ENCODE measurements around the gene LRRC4B.

Gene LRRC4B

DNA sequence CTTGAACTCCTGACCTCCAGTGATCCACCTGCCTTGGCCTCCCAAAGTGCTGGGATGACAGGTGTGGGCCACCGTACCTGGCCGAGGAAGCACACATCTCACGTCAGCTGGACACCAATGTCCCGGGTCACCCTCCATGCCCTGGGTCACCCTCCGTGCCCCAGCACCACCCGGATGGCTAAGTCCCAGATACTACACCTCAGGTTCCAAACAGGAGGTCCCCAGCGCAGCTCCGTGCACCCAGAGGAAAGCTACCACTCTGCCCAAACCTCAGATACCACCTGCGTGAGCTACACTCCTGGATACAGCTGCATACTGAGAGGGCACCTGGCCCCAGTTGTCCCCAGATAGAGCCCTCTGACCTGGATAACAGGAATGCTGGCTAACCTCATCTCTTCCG lies 14.0 kb downstream of the LRRC4B start:
- no peak overlapping the region for H3K27ac ChIP-seq
- no peak for TF ChIP-seq ZFX (IDR thresholded peaks at IDR 0.05)
- TF ChIP-seq, protein P1, sequence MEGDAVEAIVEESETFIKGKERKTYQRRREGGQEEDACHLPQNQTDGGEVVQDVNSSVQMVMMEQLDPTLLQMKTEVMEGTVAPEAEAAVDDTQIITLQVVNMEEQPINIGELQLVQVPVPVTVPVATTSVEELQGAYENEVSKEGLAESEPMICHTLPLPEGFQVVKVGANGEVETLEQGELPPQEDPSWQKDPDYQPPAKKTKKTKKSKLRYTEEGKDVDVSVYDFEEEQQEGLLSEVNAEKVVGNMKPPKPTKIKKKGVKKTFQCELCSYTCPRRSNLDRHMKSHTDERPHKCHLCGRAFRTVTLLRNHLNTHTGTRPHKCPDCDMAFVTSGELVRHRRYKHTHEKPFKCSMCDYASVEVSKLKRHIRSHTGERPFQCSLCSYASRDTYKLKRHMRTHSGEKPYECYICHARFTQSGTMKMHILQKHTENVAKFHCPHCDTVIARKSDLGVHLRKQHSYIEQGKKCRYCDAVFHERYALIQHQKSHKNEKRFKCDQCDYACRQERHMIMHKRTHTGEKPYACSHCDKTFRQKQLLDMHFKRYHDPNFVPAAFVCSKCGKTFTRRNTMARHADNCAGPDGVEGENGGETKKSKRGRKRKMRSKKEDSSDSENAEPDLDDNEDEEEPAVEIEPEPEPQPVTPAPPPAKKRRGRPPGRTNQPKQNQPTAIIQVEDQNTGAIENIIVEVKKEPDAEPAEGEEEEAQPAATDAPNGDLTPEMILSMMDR (conservative IDR thresholded peaks at IDR 0.05) = no peak

DNA sequence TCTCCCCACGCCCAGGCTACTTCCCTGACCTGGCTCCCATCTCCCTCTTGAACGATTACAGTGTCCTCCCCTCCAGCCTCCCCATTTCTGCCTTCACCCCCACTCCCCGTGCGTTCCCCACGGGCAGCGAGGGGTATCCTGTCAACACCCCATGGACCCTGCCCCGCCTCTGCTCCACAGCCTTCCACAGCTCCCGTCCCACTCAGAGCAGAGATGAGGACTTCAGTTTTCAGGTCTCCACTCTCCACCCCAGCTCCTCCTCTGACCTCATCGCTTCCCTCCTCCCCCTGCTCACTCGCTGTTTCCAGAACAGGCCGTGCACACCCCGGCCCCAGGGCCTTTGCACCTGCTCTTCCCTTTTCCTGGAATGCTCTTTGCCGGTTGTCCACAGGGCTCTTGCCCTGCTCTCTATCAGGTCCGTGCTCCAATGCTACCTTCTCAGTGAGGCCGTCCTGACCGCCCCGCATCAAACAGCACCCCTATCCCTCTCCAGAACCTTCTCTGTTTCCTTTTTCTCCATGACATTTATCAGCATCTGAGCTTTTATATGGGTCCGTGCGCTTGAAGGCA lies 15.0 kb downstream of the LRRC4B start:
- TF ChIP-seq ZFX (IDR thresholded peaks at IDR 0.05) = no peak
- TF ChIP-seq, protein P1 (conservative IDR thresholded peaks at IDR 0.05) = no peak
- H3K27ac ChIP-seq = no peak overlapping the region

DNA sequence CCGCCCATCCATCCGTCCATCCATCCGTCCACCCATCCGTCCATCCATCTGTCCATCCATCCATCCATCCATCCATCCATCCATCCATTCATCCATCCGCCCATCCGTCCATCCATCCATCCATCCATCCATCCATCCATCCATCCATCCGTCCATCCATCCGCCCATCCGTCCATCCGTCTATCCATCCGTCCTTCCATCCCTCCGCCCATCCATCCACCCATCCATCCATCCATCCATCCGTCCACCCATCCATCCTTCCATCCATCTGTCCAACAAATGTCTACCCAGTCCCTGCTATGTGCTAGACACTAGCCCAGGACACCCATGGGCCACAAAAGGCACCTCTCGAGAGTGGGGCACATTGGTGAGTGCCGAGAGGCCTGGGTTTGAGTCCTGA lies 15.7 kb downstream of the LRRC4B start:
- TF ChIP-seq, protein P1 (conservative IDR thresholded peaks at IDR 0.05) = no peak
- no peak for TF ChIP-seq ZFX (IDR thresholded peaks at IDR 0.05)
- H3K27ac ChIP-seq = no peak overlapping the region

DNA sequence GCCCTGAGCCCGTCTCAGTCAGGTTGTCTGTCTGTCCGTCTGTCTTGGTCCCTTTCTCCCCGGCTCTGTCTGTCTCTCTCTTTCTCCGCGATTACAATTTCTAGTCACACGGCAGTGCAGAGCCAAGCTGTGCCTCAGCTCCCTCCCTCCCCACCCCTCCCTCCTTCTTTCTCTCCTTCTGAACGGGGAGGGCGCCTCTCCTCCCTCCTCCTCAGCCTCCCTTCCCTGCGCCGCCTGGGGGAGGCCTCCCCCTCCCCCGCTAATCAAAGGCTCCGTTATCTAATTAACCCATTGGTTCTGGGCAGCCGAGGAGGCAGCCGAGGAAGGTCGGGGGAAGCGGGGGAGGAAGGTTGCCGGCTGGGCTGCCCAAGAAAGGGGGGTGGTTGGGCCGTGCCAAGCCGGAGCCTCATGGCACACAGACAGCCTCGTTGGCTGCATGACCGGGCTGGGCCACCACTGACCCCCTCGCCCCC lies 16.5 kb downstream of the LRRC4B start:
- no peak overlapping the region for H3K27ac ChIP-seq
- TF ChIP-seq, protein P1 (conservative IDR thresholded peaks at IDR 0.05) = no peak
- TF ChIP-seq ZFX (IDR thresholded peaks at IDR 0.05) = no peak

DNA sequence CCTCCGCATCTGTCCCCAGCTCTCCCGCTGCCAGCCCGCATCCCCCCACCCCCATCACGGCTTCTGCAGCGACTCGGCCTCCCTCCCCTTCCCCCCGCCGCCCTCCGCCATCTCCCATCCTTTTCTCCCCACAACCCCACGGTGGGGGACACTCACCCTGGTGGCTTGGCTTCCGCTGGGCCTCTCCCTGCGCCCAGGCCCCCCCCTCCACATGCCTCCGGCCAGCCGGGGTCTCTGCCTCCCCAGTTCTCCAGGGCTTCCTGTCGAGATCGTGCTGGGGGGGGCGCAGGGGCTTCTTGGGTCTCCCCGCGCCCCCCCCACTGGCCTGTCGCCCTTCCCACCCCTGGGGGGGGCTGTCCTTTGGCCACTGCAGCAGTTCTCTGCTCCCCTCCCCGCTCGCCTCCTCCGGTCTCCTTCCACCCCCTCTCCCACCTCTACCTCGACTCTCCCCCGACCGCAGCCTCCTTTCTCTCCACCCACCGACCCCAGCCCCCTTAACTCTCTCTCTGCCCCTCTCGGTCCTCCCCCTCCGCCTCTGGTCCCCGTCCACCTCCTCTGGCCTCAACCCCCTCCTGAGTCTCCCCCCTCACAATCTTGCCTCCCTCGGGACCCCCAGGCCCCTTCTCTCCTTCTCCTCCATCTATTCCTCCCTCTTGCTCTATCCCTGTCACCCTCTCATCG lies 17.1 kb downstream of the LRRC4B start:
- TF ChIP-seq, protein P1 (conservative IDR thresholded peaks at IDR 0.05) = no peak
- TF ChIP-seq ZFX (IDR thresholded peaks at IDR 0.05) = no peak
- no peak overlapping the region for H3K27ac ChIP-seq

DNA sequence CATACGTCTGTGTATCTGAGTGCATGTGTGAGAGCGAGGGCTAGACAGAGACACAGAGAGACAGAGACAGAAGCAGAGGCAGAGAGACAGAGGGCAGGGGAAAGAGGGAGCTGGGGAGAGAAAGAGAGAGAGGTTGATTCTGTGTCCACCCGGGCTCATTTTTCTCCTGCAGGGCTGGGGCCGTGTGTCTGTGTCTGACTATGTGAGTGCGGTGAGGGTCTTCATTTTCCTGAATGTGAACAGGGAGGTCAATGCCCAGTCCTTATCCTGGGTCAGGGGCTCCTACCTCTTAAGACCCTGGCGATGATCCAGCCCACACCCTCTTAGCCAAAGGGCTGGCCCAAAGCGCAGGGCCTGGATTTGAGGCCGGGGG lies 17.7 kb downstream of the LRRC4B start:
- no peak for TF ChIP-seq ZFX (IDR thresholded peaks at IDR 0.05)
- TF ChIP-seq, protein P1 (conservative IDR thresholded peaks at IDR 0.05) = no peak
- no peak overlapping the region for H3K27ac ChIP-seq

DNA sequence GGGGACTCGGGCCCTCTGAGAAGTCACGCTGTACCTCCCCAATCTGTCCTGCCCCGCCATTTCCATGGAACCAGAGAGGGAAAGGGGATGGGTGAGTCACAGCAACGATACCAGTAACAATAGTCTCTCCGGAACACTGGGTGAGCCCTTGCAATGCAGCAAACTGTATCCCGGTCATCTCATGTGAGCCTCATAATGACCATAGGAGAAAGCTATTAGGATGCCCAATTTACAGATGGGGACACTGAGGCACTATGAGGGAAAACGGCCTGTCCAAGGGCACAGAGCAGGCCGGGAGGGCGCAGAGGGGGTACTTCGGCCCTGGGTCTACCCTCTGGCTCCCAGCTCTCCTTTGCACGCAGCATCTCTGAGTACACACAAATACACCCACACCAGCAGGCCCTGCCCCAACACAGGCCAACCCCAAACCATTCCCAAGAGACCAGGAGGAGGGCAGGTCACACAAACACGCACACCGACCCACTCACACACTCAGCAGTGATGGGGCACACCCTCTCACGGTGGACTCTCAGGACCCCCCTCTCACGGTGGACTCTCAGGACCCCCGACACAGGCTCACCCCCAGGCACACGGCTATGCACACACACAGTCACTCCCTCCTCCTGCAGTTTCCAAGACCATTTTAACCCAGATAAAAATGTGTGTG lies 18.2 kb downstream of the LRRC4B start:
- H3K27ac ChIP-seq = no peak overlapping the region
- TF ChIP-seq ZFX (IDR thresholded peaks at IDR 0.05) = no peak
- TF ChIP-seq, protein P1 (conservative IDR thresholded peaks at IDR 0.05) = no peak

Data from C4-2B (cell line).